ENCODE data around the gene DLX2.

DNA sequence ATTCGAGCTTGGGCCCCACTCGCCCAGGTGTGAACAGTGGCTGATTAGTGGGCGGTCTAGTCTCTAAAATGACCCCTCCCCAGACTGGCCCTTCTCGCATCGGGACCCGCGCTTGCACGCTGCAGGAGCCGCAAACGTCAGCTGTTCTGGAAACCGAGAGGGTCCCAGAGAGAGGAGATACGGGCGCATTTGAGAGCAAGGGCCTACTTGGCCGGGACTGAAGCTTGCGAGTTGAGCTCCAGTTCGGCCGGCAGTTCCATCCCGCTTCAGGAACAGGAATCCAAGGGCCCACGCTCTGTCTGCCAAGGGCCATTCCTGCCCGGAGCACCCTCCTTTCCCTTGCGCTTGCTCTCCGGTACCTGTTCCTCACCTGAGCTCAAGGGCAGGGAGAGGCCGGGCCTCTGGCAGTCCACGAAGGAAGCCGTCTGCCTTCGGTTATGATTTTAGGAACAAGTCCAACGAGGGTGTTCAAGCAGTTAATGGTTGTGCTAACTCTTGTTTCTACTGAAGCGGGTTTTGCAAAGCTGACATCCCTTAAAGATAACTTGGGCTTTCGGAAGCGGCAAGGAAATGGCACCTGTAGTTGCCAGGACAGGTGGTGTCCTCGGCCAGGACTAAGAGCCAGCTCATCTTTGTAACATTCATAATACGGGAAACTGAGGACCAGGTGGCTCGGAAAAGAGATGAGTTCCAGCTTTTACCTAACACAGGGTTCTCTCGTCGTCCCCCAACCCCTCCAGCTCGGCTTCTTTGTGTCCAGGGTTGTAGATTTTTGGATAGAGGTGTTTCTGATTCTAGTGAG lies 21.3 kb downstream of the DLX2 start:
- TF ChIP-seq, protein P1, sequence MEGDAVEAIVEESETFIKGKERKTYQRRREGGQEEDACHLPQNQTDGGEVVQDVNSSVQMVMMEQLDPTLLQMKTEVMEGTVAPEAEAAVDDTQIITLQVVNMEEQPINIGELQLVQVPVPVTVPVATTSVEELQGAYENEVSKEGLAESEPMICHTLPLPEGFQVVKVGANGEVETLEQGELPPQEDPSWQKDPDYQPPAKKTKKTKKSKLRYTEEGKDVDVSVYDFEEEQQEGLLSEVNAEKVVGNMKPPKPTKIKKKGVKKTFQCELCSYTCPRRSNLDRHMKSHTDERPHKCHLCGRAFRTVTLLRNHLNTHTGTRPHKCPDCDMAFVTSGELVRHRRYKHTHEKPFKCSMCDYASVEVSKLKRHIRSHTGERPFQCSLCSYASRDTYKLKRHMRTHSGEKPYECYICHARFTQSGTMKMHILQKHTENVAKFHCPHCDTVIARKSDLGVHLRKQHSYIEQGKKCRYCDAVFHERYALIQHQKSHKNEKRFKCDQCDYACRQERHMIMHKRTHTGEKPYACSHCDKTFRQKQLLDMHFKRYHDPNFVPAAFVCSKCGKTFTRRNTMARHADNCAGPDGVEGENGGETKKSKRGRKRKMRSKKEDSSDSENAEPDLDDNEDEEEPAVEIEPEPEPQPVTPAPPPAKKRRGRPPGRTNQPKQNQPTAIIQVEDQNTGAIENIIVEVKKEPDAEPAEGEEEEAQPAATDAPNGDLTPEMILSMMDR (IDR thresholded peaks at IDR 0.05), result no peak
- TF ChIP-seq POLR2A (IDR thresholded peaks at IDR 0.05), result no peak
